ENCODE data around the gene ALDH1A1.

Gene ALDH1A1

DNA sequence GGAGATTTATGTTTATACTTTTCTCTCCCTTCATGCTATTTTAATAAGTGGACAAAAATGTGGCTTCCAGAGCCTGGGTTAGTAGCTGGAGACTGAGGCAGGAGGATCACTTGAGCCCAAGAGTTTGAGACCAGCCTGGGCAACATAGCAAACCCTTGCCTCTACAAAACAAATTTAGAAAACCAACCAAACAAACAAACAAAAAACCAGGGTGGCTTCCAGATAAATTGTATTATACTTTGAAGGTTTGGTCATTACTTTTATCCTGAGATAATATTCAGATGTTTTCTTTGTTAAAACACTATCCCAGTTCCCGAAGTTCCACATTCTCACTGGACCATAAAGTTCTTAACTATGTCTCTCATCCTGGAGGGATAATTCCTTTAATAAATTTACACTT, 46.0 kb downstream of the ALDH1A1 start:
- TF ChIP-seq, protein P1, sequence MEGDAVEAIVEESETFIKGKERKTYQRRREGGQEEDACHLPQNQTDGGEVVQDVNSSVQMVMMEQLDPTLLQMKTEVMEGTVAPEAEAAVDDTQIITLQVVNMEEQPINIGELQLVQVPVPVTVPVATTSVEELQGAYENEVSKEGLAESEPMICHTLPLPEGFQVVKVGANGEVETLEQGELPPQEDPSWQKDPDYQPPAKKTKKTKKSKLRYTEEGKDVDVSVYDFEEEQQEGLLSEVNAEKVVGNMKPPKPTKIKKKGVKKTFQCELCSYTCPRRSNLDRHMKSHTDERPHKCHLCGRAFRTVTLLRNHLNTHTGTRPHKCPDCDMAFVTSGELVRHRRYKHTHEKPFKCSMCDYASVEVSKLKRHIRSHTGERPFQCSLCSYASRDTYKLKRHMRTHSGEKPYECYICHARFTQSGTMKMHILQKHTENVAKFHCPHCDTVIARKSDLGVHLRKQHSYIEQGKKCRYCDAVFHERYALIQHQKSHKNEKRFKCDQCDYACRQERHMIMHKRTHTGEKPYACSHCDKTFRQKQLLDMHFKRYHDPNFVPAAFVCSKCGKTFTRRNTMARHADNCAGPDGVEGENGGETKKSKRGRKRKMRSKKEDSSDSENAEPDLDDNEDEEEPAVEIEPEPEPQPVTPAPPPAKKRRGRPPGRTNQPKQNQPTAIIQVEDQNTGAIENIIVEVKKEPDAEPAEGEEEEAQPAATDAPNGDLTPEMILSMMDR (conservative IDR thresholded peaks at IDR 0.05; ENCODE audit: low read depth, low read length), result no peak
- no peak overlapping the region for H3K4me3 ChIP-seq (ENCODE audit: low read depth, low read length)
- no peak for DNase-seq (ENCODE audit: low read depth)

DNA sequence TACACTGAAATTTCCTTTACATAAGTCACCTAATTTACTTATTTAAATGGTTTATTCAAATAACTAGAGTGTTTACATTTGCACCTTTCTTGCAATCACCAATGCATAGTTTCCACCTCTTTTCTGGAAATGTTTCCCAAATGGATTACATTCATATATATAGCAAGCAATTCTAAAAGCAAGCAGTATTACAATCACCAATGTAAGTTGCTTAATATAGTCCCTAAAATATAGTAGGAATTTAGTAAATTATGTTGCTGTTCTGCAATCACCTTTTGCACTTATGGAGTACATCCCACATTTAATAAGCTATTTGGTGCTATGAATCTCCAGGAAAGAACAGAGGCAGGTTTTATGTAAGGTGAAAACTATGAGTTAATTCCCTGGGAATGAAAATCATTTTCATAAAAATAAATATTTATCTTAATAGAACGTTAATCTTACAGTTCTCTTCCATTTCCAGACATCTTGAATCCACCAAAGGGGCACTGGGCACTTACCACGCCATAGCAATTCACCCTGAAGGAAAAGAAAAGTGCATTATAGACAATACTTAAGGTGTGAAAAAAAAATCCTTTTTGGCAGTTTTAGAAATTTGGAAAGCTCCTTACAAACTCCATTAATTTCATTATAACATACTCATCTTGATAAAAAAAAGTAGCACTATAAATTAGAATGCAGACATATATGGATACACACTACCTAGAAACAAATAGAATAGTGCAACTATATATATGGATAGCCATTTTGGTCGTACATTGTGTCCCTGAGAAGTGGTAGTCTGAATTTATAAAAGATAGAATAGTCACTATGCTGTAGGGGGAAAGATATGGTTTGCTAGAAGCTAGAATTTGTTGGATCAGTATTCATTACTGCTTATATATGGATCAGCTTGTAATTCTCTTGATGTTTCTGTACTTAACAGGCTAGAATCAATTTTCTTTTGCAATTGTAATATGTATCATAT, 47.1 kb downstream of the ALDH1A1 start:
- no peak overlapping the region for H3K4me3 ChIP-seq (ENCODE audit: low read depth, low read length)
- TF ChIP-seq, protein P1 (conservative IDR thresholded peaks at IDR 0.05; ENCODE audit: low read depth, low read length), result no peak
- DNase-seq (ENCODE audit: low read depth), result no peak

DNA sequence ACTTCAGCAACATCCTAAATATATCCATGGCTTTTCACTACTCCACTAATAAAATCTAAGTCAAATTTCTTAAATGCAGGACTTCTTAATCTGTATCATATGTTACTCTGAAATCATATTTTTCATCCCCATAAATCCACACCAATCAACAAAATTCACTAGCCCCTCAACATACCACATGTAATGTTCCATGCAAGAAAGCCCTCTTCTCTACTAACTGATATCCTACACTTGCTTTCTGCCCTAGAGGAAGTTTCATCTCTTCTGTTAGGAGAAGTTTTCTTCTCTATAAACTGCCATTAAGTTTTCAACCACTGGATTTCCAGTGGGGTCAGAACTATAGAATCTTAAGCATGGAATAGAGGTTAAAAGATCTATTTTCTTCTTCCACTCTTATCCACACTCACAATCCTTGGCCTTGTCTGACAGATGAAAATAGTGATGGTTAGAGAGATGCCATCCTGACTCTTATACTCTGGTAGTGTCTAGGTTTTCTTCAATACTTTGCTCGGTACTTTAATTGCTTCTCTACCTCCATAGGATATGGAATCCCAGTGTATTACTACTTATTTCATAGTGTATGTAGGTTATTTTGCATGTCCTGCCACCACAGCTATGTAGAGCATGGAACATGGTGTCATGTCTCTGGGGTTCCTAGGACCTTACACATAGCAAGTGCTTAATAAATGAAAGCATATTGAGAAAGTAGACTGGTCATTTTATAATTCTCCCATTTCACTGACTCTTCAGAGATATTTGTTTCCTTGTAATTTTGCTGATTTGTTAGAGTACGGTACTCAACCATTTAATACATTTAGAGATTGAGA, 48.4 kb downstream of the ALDH1A1 start:
- TF ChIP-seq, protein P1 (conservative IDR thresholded peaks at IDR 0.05; ENCODE audit: low read depth, low read length), result no peak
- DNase-seq (ENCODE audit: low read depth), result no peak

DNA sequence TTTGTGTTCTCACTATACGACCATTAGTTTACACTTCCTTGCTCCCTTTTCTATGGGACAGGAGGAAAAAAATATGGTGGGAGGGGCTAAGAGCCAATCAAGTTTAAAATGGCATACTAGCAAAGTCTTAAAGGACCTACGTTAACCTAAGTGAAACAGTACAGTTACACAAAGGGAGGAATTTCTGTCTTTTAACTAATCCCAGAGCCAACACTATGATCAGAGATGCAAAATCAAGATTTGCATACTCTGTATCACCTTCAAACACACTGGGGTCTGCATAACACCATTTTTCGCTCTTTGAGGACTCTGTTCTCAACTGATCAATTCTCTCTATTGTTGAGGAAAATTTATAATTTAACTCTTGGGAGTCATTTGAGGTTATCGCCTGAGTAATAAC, 49.8 kb downstream of the ALDH1A1 start:
- H3K4me3 ChIP-seq (ENCODE audit: low read depth, low read length), result no peak overlapping the region
- DNase-seq (ENCODE audit: low read depth), result no peak
- TF ChIP-seq, protein P1 (conservative IDR thresholded peaks at IDR 0.05; ENCODE audit: low read depth, low read length), result no peak

More for the DNA sequence above, 48.4 kb downstream of the ALDH1A1 start:
- no peak overlapping the region for H3K4me3 ChIP-seq (ENCODE audit: low read depth, low read length)

DNA sequence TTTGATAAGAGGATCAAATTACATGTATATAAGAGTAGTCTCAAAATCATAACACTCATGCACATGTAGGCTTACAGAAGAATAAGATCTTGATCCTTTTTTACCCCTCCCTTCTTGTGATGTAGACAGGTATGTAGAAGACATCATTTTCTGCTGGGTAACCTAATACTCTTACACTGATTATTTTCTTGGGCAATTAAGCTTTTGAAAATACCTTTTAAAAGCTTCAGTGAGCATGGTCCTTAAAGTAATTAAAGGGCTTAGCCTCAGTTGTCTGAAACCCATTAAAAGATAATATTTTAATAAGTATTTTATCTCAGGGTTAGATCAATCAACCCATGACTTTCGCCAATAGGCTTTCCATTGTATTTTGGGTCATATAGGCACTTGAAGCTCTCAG, 50.6 kb downstream of the ALDH1A1 start:
- H3K4me3 ChIP-seq (ENCODE audit: low read depth, low read length), result no peak overlapping the region
- no peak for DNase-seq (ENCODE audit: low read depth)
- TF ChIP-seq, protein P1 (conservative IDR thresholded peaks at IDR 0.05; ENCODE audit: low read depth, low read length), result no peak

DNA sequence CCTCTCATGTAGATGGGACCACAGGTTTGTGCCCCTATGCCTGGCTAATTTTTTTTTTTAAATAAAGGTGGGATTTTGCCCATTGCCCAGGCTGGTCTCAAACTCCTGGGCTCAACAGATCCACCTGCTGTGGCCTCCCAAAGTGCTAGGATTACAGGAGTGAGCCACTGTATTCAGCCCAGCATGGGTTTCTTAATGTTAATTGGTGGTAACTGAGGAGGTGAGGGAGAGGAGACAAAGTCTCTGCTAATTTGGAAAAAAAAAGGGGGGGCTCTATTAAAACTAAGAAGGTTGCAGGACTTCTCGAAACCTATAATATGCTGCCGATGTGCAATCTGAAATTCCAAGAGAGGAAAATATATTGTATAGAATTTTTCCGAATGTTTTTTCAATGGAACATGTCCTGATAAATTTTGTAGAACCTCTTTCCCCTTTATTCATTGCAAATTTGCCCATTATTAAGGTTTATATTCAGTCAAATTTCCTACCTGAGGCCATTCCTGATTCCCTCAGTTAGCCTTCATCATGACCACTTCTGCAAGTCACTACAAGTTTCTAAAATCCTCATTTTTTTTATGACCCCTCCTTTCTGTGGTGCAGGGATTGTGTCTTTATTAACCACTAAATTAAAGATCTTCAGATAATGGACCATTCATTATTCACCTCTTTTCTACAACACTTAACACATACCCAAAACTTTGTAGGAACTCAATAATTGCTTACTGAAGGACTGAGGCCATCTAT, 52.9 kb downstream of the ALDH1A1 start:
- H3K4me3 ChIP-seq (ENCODE audit: low read depth, low read length), result no peak overlapping the region
- TF ChIP-seq, protein P1 (conservative IDR thresholded peaks at IDR 0.05; ENCODE audit: low read depth, low read length), result no peak
- no peak for DNase-seq (ENCODE audit: low read depth)
